Measurements from ENCODE around the gene NYNRIN.
"Not testable (repeated sequence)": the region's sequence is repeated elsewhere in the genome, so short reads cannot be mapped to it uniquely, and the experiment has no call there.

NYNRIN gene

GRCh38 chr14:24398653-24399446, at the start of gene NYNRIN:
TSS of gene NYNRIN (plus strand) at chr14:24399003. CDS start at chr14:24399247, 244 bp downstream.
- DNase-seq (ENCODE audit: low spot score) = no peak

- DNase-seq (ENCODE audit: low spot score) = no peak
Observed at GRCh38 chr14:24349742-24350141, 49.1 kb upstream of the NYNRIN start.

GRCh38 chr14:24351517-24351916, 47.3 kb upstream of the NYNRIN start:
- DNase-seq (ENCODE audit: low spot score) = no peak

- DNase-seq (ENCODE audit: low spot score) = no peak
Observed at GRCh38 chr14:24353559-24354481, 45.0 kb upstream of the NYNRIN start.

- DNase-seq (ENCODE audit: low spot score) = not testable (repeated sequence)
Observed at GRCh38 chr14:24354482-24354825, 44.3 kb upstream of the NYNRIN start.

- DNase-seq (ENCODE audit: low spot score) = no peak
Observed at GRCh38 chr14:24355009-24355408, 43.8 kb upstream of the NYNRIN start.

- DNase-seq (ENCODE audit: low spot score) = no peak
Observed at GRCh38 chr14:24356208-24356607, 42.6 kb upstream of the NYNRIN start.

- no peak for DNase-seq (ENCODE audit: low spot score)
Observed at GRCh38 chr14:24360281-24360680, 38.5 kb upstream of the NYNRIN start.

GRCh38 chr14:24361326-24361725, 37.5 kb upstream of the NYNRIN start:
- no peak for DNase-seq (ENCODE audit: low spot score)

GRCh38 chr14:24362241-24362960, 36.4 kb upstream of the NYNRIN start:
- DNase-seq (ENCODE audit: low spot score) = no peak

- no peak for DNase-seq (ENCODE audit: low spot score)
Observed at GRCh38 chr14:24363401-24363800, 35.4 kb upstream of the NYNRIN start.

GRCh38 chr14:24364841-24365240, 34.0 kb upstream of the NYNRIN start:
- DNase-seq (ENCODE audit: low spot score) = no peak

- DNase-seq (ENCODE audit: low spot score) = peak; percentile 68
Observed at GRCh38 chr14:24365600-24366412, 33.0 kb upstream of the NYNRIN start.

- DNase-seq (ENCODE audit: low spot score) = no peak
Observed at GRCh38 chr14:24366413-24366720, 32.4 kb upstream of the NYNRIN start.

GRCh38 chr14:24366721-24367513, 31.9 kb upstream of the NYNRIN start:
- DNase-seq (ENCODE audit: low spot score) = peak; percentile 7

- no peak for DNase-seq (ENCODE audit: low spot score)
Observed at GRCh38 chr14:24367514-24368211, 31.1 kb upstream of the NYNRIN start, which contains the start of gene NFATC4. TSS of gene NFATC4 (plus strand) at chr14:24368184. CDS start at chr14:24368341, 157 bp downstream.

- DNase-seq (ENCODE audit: low spot score) = no peak
Observed at GRCh38 chr14:24368212-24368561, 30.6 kb upstream of the NYNRIN start.

GRCh38 chr14:24368562-24369252, 30.1 kb upstream of the NYNRIN start:
- peak; percentile 7 for DNase-seq (ENCODE audit: low spot score)

- no peak for DNase-seq (ENCODE audit: low spot score)
Observed at GRCh38 chr14:24369463-24369862, 29.3 kb upstream of the NYNRIN start.
